ENCODE data around the gene OTOL1.

DNA sequence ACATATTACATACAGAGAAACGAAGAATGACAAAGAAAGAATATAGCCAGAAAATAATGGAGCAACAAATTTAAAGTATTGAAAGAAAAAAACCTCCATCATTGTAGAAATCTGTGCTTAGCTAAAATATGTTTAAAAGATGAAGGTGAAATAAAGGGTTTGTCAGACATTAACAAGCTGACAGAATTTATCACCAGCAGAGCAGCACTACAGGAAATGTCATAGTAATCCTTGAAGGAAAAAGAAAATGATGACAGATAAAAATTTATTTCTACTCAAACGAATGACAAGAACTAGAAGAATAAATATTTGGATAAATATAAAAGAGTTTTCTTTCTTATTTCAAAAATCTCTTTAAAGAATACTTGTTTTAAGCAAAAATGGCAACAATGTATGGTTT lies 40.6 kb upstream of the OTOL1 start:
- TF ChIP-seq POLR2AphosphoS5 (IDR thresholded peaks at IDR 0.05; ENCODE audit: low read depth, low read length) (no peak), SIN3A (IDR thresholded peaks at IDR 0.05; ENCODE audit: borderline replicate concordance, insufficient read depth, low read length) (no peak), TAF1 (IDR thresholded peaks at IDR 0.05; ENCODE audit: borderline replicate concordance, insufficient read depth, low read length) (no peak), FOXP2 (optimal IDR thresholded peaks at IDR 0.05; ENCODE audit: borderline replicate concordance, extremely low read depth, extremely low read length, insufficient read depth) (no peak)
- TF ChIP-seq, protein P1, sequence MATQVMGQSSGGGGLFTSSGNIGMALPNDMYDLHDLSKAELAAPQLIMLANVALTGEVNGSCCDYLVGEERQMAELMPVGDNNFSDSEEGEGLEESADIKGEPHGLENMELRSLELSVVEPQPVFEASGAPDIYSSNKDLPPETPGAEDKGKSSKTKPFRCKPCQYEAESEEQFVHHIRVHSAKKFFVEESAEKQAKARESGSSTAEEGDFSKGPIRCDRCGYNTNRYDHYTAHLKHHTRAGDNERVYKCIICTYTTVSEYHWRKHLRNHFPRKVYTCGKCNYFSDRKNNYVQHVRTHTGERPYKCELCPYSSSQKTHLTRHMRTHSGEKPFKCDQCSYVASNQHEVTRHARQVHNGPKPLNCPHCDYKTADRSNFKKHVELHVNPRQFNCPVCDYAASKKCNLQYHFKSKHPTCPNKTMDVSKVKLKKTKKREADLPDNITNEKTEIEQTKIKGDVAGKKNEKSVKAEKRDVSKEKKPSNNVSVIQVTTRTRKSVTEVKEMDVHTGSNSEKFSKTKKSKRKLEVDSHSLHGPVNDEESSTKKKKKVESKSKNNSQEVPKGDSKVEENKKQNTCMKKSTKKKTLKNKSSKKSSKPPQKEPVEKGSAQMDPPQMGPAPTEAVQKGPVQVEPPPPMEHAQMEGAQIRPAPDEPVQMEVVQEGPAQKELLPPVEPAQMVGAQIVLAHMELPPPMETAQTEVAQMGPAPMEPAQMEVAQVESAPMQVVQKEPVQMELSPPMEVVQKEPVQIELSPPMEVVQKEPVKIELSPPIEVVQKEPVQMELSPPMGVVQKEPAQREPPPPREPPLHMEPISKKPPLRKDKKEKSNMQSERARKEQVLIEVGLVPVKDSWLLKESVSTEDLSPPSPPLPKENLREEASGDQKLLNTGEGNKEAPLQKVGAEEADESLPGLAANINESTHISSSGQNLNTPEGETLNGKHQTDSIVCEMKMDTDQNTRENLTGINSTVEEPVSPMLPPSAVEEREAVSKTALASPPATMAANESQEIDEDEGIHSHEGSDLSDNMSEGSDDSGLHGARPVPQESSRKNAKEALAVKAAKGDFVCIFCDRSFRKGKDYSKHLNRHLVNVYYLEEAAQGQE (IDR thresholded peaks at IDR 0.05; ENCODE audit: insufficient read depth in 1 of 2, low read depth in 2 of 2, low read length in 2 of 2): no peak

Measured in PFSK-1 (cell line).